ENCODE measurements around the gene TMEM158. TPM values are rescaled to one million over a fixed set of nuclear protein-coding genes. Genes with fewer than 3 reads are reported as not detected.

TMEM158 gene
- total and polyA plus RNA-seq, 2 of the 8 experiments (the other 6 are each of a cell fraction or from before 2014, with no cell fraction given), result 6.8 to 30.3 TPM

GRCh38 chr3:45267097-45267496 is 41.0 kb upstream of the TMEM158 start (continued):
- TF ChIP-seq USF2 (IDR thresholded peaks at IDR 0.05; ENCODE audit: low read length) (no peak), POLR2AphosphoS5 (IDR thresholded peaks at IDR 0.05; ENCODE audit: low read depth, low read length) (no peak)

All from H1 (cell line).